NCI-H146 treated with DMSO at 0.1 percent for 48 hours (cell line): ENCODE data around the gene EIF4ENIF1.
"Not testable (repeated sequence)": the region's sequence is repeated elsewhere in the genome, so short reads cannot be mapped to it uniquely, and the experiment has no call there.

ENCODE experiments used
- DNase-seq: peaks from one replicate; lab custom pipeline; 2025; ENCODE audit not compliant: unreplicated experiment; lab: John Stamatoyannopoulos, UW

EIF4ENIF1 gene

GRCh38 chr22:31489632-31490495, at the start of gene EIF4ENIF1:
Gene EIF4ENIF1 (minus strand): TSS chr22:31489842. CDS start chr22:31488718, 1,124 bp downstream.
- DNase-seq: peak; percentile 26

DNA sequence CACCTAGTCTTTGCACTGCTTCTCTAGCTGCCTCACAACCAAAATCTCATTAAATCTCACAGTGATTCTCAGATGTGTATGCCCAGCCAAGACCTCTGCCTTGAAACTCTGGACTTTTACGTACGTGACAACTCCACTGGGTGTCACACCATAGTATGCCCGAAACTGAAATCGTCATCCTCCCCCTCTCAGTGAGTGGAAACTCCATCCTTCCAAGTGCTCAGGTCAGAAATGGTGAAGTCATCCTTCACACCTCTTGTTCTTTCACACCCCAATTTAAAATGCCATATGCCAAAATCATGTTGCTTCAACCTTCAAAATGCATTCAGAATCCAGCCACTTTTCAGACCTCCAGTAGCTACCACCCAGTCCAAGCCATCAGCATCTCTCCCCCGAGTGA, 49.2 kb upstream of the EIF4ENIF1 start:
- DNase-seq: no peak

DNA sequence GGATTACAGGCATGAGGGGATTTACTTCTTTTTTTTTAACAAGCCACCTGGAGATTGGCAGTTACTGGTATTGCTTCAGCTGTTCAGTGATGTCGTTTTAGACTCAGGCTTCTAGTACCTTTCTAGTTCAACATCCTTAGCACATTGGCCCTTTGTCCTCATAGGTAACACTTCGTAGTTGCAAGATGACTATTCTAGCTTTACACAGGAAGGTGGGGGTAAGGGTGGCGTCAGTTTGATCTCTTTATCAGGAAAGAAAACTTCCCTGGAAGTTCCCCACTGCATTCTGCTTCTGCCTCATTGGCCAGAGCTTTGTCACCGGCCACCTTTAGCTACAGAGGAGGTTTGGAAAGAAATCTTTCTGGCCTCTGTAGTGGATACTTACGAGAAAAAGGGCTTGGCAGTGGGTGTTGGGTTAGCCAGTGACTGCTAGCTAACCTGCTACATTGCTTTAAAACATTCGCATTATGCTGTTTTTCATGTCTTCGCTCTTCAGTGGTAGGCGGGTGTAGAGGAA, 47.4 kb upstream of the EIF4ENIF1 start:
- no peak for DNase-seq

- no peak for DNase-seq
These were observed 43.7 kb upstream of the EIF4ENIF1 start for GRCh38 chr22:31533374-31533773.

GRCh38 chr22:31532060-31532459, 42.4 kb upstream of the EIF4ENIF1 start:
- no peak for DNase-seq

GRCh38 chr22:31530823-31531195, 41.2 kb upstream of the EIF4ENIF1 start:
- DNase-seq: no peak

- no peak for DNase-seq
These were observed 36.6 kb upstream of the EIF4ENIF1 start for GRCh38 chr22:31526270-31526669.

GRCh38 chr22:31524132-31524531, 34.5 kb upstream of the EIF4ENIF1 start:
- DNase-seq: not testable (repeated sequence)

DNA sequence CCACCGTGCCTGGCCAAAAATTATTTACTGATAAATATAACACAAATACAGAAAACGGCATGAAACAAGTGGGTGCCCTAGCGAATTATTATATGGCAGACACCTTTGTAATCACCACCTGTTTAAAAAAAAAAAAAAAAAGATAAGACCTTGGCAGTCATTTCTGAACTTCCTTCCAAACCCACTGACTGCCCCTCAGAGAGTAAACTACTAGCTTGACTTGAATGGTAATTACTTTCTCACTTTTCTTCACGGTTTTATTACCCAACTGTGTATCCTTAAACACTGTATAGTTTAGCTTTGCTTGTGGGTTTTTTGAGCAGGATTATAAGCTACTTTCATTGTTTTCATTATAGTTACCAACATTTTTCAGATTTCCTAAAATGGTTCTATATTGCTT, 30.4 kb upstream of the EIF4ENIF1 start:
- no peak for DNase-seq

DNA sequence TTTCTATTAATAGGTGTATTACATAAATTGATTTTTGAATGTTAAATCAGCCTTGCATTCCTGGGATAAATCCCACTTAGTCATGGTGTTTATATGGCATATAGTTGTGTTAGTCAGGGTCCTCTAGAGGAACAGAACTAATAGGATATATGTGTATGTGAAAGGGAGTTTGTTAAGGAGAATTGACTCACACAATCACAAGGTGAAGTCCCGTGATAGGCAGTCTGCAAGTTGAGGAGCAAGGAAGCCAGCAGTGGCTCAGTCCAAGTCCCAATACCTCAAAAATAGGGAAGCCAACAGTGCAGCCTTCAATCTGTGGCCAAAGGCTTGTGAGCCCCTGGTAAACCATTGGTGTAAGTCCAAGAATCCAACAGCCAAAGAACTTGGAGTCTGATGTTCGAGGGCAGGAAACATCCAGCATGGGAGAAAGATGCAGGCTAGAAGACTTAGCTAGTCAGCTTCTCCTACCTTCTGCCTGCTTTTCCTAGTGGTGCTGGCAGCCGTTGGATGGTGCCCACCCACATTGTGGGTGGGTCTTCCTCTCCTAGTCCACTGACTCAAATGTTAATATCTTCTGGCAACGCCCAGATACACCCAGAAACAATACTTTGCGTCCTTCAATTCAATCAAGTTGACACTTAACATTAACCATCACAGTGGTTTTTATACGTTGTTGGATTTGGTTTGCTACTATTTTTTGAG, 19.6 kb upstream of the EIF4ENIF1 start:
- no peak for DNase-seq

DNA sequence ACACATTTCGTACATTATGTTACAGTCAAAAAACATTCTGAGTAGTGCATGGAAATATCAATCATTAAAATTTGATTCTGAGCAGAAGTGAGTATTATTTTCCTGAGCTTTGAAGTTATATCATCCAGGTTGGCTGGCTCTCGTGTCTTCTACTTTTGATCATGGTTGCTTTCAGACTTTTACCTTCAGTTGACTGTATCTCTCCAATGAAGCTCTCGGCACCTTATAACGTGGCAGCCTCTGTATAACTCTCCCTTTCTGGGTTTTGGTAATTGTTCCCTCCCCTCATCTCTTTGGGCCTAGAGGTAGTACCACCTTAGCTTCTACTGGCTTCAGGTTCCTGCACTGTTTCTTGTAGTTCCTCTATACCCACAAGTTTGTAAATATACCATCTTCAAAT, 18.9 kb upstream of the EIF4ENIF1 start:
- no peak for DNase-seq

DNA sequence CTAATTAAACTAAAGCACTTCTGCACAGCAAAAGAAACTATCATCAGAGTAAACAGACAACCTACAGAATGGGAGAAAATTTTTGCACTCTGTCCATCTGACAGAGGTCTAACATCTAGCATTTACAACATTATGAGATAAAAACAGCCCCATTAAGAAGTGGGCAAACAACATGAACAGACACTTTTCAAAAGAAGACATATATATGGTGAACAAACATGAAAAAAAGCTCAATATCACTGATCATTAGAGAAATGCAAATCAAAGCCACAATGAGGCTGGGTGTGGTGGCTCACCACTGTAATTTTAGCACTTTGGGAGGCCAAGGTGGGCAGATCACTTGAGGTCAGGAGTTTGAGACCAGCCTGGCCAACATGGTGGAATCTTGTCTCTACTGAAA, 17.9 kb upstream of the EIF4ENIF1 start:
- not testable (repeated sequence) for DNase-seq

GRCh38 chr22:31504282-31504681, 14.6 kb upstream of the EIF4ENIF1 start:
- no peak for DNase-seq

DNA sequence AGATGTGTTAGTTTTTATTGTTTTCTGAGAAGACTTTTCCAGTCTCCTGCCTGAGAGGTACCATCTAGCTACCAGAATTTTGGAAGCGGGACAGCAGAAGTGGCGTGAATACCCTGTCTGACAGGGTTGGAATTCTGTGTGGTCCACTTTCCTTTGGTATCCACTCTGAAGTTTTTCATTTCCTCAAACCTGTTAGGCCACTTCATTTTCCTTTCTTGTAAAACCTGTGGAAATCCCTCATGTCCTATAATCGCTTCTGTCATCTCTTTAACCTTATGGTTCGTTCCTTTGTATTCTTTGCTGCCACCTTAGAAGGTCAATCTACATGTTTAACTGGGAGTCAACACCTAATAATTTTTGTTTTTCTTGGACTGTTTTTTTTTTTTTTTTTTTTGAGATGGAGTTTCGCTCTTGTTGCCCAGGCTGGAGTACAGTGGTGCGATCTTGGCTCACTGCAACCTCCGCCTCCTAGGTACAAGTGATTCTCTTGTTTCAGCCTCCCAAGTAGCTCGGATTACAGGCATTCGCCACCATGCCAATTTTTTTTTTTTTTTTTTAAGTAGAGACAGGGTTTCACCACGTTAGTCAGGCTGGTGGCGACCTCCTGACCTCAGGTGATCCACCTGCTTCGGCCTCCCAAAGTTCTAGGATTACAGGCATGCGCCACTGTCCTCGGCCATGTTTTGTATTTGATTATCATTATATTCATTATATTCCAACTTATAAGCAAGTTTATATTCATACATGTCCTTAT, 13.7 kb upstream of the EIF4ENIF1 start:
- no peak for DNase-seq

DNA sequence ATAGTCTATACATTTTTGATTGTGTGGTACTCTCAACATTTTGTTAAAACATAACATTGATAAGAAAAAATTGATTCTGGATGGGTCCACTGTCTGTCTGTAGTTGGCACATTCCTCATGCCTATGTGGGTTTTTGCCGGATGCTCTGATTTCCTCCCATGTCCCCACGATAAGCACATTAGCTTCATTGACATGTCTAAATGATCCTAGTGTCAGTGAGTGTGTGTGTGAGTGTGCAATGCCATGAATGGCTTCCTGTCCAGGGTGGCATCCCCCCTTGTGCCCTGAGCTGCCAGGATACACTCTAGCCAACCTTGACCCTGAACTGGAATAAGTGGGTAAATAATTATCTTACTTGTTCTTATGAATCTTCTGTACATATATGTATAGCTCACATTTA, 12.1 kb upstream of the EIF4ENIF1 start:
- DNase-seq: no peak

DNA sequence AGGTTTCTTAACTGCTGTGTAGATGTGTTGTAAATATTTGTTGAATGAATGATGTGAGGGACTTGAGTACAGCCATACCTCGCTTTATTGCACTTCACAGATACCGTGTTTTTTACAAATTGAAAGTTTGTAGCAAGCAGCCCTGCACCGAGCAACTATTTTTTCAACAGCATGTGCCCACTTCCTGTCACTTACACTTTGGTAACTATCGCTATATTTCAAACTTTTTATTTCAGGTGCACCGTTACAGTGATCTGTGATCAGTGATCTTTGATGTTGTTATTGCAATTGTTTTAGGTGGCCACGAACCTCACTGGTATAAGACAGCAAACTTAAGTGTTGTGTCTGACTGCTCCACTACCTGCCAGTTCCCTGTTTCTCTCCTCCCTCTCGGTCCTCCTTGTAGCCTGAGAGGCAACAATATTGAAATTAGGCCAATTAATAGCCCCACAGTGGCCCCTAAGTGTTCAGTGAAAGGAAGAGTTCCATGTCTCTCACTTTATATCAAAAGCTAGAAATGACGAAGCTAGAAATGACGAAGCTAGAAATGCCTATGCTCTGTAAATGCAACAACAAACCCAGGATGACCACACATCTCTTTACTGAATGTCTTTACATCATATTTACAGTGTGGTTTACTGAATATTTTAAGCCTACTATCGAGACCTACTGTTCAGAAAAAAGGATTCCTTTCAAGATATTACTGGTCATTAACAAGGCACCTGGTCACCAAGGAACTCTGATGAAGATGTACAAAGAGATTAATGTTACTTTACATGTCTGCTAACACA, 7.7 kb upstream of the EIF4ENIF1 start:
- DNase-seq: no peak

- no peak for DNase-seq
These were observed 7.1 kb upstream of the EIF4ENIF1 start for GRCh38 chr22:31496735-31497146.

DNA sequence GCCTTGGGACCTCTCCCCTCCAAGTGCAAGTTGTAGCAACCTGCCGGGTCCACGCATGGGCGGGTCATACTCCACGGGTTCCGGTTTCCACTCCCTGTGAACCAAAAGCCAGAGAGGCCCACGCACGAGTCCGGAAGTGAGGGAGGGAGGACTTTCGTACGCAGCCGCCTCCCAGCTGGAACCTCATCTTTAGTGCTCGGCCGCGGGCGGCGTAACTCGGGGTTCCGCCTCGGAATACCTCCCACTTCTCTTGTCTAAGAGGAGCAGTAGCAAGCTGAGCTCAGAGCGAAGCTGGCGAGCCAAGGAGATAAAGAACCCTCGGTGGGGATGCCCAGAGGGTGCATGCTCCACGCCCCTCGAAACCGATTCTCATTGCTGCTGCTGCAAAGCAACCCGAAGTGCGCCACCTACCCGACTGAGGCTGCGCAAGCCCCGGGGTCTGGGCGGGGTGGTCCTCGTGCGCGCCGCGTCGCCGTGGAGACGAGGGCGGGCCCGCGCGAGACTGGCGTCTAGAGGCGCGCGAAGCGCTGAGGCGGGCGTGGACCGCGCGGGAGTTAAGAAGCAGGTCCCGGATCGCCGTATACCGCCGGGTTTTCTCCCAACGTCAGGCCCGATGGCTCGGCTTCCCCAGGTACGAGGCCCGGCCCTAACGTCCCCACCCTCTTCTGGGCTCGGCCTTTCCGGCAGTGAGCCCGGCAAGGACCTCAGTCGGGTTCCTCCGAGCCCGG, 6.5 kb upstream of the EIF4ENIF1 start, which contains the start of gene SFI1:
SFI1 (plus strand) TSS at position 530 of the 728 bp plus-strand sequence. CDS start 11,749 bp downstream, outside the sequence.
- DNase-seq: peak; percentile 73

DNA sequence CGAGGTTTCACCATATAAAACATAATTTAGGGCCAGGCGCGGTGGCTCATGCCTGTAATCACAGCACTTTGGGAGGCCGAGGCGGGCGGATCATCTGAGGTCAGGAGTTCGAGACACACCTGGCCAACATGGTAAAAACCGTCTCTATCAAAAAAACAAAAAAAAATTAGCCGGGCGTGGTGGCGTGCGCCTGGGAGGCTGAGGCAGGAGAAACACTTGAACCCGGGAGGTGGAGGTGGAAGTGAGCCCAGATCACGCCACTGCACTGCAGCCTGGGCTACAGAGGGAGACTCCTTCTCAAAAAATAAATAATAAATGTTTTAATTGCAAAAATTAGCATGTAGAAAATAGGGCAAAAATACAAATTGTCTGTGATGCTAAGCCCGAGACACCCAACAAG, 5.7 kb upstream of the EIF4ENIF1 start:
- no peak for DNase-seq

DNA sequence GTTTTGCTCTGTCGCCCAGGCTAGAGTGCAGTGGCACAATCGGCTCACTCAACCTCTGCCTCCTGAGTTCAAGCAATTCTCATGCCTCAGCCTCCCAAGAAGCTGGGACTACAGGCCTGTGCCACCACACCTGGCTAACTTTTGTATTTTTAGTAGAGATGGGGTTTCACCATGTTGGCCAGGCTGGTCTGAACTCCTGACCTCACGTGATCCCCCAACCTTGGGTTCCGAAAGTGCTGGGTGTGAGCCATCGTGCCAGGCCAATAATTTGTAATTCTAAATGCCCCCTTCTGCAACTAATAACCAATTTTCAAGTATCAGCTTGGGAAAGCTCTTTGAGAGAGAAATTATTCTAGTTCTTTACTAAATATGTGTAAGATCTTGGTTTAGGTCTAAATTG, 3.7 kb upstream of the EIF4ENIF1 start:
- DNase-seq: not testable (repeated sequence)
